GM21717 (cell line): ENCODE results near the gene MXD4.

ENCODE experiments used
- ATAC-seq: cut with Tn5 transposase; IDR thresholded peaks from one replicate; pipeline ENCODE4 v1.9.1; 2021; ENCODE audit warnings: mild to moderate bottlenecking, moderate library complexity; ENCODE audit not compliant: unreplicated experiment

Gene MXD4

DNA sequence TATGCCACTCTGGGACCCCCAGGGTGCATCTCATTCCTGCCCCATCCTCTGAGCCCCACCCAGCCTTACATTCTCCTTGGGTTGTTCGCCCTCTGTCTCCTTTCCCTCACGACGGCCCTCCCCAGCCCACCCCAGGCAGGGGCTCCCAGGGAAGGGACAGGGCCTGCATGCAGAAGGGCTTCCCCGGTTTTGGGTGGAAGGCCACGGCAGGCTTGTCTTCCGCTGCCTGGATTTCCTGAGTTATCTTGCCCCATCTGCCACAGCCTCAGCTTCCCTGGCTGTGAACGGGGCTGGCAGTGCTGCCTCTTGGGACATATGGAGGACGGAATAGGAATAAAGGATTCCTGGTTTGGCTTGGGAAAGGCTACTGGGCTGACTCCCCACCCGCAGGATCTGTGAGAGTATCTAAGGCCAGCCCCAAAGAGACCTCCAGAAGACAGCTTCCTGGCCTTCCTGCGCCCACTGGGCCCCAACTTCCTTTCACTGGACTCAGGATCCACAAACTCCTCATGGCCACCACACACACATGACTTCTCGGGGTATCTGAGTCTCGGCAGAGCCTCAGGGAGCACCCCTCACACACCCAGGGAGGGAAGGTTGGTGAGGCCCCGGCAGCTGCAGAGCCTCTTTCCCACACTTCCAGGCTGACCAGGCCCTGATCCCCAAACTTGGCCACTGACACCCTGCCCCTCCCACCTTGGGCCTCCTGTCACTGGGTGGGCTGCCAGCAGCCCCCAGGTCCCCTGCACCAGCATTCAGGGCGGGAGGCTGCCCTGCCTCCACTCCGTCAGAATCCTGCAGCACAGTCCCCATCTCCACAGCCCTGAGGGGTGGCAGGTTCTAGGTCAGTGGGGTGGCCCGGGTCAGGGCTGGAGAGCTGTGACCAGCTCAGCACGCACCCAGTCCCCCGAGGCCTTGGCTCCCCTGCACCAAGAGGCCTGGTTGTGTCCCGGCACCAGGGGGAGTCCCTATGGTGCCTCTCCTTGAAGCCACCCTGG, 3.5 kb upstream of the MXD4 start:
- ATAC-seq: no peak

DNA sequence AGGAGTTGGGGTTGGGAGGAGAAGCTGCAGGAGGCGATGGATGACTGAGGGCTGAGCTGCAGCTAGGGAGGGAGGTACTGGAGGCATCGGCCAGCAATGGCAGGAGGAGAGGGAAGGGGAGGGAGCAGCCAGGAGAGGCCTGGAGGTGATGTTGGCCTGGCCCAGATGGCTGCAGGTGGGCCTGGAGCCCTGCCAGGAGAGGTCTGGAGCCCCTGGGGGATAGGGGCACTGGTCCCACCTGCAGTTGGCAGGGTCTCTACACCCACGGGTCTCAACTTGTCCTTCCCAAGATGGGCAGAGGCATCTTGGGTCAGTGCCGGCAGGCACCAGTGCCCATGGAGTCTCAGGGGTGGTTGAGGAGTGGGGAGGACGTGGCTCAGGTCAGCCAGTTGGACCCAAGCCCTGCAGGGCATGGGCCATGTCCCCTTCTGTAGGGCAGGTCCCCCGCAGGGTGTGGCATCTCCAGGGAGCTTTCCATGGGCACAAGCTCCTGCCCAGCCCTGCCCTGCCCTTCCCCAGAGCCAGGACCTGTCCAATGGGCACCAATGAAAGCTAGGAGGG, 2.7 kb upstream of the MXD4 start:
- no peak for ATAC-seq

DNA sequence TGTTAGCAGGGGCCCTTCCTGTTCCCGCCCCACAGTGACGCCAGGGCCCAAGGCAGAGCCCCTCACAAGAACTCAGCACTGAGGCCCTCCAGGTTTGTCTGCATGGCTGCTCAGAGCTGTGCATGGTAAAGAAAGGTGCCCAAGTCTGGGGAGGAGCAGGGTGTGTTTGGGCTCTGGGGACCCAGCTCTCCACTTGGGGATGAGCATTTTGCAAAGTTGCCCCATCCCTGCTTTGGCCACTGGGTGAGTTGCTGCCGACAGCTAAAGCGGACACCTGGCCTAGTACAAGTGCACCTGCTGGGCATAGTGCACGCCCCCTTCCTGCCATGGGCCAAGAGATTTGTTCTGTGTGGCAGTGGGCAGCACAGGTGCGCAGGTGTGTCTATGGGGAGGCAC, 2.0 kb upstream of the MXD4 start:
- no peak for ATAC-seq

DNA sequence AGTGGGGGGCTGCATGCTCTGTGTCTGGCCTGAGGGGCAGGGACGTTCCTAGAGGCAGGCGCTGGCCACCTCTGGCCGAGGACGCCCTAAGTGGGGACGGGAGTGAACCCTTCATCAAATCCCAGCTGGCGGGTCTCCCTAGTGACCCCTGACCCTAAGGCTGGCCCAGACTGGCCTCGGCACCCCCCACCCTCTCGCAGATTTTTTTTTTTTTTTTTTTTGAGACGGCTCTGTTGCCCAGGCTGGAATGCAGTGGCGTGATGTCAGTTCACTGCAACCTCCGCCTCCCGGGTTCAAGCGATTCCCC, 988 bp upstream of the MXD4 start:
- no peak for ATAC-seq

DNA sequence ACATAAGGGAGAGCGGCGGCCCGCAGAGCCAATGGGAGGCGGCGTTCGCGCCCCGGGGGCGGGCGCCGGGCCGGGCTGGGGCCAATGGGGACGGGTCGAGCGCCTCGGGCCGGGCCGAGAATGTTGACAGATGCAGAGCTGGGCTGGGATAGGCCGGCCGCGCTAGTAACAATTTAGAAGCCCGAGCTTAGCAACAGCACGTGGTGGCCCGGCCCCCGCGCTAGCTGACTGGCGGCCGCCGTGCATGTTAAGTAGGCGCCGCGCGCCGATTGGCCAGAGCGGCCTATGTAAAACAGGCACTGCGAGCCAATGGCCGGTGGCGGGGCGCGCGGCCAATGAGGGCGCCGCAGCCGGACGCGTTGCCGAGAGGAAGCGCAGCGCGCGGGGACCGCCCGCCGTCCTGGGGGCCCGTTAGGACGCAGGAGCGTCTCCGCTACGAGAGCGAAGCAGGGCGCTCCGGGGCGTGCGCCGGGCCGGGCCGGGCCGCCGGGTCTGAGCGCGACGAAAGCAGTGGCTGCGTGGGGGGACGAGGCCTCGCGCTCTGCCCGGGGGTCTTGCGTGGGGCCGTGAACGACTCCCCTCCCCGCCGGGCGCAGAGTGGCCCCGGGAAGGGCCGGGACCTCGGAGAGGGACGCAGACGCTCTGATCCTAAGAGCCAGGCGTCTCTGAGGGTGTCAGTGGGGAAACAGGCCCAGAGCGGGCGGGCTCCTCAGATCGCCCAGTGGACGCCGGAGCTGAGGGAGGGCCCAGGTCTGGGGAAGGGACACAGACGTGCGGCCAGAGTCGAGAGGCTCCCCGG, 435 bp upstream of the MXD4 start:
- peak; percentile 89 for ATAC-seq

GRCh38 chr4:2261110-2261852, 628 bp downstream of the MXD4 start:
- peak; percentile 28 for ATAC-seq

- no peak for ATAC-seq
Observed at GRCh38 chr4:2260344-2261109, 1.4 kb downstream of the MXD4 start.

- ATAC-seq: no peak
Observed at GRCh38 chr4:2259541-2260343, 2.2 kb downstream of the MXD4 start.

DNA sequence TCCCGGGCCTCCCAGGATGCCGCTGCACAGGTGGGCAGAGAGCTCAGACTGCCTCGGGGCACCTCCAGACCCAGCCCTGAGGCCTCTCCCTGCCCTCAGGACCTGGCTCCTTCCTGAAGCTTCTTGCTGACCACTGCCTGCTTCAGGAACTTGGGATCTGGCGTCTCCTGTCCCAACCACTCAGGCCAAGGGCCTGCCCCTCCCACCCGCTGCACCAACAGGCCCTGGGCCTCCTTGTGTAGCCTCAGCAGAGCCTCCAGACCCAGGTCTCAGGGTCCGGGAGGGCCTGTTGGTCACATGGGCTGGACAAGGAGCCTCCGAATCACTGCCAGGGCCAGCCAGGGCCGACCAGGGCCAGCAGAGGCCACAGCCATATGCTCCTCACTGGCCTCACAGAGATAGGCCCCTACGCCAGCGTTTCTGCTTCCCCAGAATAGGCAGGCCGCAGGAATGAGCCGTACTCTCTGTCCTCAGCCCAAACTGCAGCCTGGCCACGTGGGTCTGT, 2.8 kb downstream of the MXD4 start:
- ATAC-seq: no peak

DNA sequence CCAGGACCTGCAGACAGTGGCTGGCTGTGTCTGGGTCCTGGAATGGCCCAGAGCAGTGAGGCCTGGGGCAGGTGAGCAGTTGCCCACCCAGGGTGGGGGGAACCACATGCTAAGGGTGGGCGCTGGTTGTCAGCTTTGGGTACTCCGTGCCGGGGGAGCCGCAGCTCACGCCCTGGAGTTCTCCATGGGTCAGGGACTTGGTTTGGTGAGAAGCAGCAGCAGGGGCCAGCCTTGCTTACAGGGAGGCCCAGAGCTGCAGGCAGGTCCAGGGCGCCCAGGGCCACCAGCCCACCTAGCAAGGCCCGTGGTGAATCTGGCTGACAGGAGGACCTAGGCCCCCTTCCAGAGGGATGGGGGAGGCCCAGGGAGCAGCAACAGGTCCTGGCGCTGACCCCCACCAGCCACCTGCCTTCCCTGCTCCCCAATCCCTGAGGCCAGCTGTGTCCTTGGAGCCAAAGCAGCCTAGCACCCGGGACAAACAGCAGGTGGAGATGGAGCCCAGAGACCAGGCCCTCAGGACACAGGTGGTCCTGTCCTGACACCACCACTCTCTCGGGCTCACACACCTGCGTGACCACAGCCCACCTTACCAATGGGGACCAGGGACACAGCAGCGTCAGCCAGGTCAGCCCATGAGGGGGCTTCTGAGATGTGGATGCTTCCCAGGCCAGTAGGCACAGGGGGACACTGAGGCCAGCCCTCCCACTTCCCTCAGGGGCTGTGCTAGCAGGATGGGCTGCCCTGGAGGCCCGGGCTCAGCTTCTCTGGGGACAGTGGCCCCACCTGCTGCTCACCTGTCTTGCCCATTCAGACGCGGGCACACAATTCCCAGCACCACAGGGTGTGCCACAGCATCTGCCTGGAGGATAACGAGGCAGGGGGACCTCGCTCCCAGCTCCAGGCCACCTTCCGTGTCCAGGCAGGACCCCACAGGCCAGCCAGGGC, 3.5 kb downstream of the MXD4 start:
- no peak for ATAC-seq

DNA sequence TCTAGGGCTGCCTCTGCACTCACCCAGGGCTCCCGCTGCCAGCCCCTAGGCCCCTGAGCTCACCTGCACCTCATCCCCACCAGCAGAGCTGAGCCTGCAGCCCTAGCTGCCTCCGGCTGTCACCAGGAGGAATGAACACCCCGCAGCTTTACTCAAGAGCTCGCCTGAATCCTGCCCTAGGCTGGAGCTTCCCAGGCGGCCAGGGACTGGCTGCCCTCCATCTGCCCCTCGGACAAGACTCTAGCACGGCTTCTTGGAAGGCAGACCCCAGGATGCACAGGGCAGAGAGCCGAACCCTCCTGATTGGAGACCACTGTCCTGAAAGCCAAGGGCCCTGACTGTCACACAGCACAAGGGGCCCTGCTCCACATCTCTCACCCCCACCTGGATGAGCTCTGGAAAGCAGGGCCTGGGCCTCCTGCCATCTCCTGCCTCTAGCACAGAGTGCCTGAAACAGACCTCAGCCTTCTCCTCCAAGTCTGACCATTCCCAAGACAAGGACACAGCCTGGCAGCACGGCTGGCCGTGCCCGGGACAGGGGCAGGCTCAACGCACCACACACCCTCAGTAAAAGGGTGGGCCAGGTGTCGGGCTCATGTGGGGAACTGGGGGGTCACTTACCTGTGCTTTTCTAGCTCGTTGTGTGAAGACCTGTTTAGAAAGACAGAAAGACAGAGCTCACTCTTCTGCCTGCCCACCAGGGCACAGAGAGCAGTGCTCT, 4.4 kb downstream of the MXD4 start:
- no peak for ATAC-seq

- no peak for ATAC-seq
Observed at GRCh38 chr4:2256781-2257191, 5.1 kb downstream of the MXD4 start.

DNA sequence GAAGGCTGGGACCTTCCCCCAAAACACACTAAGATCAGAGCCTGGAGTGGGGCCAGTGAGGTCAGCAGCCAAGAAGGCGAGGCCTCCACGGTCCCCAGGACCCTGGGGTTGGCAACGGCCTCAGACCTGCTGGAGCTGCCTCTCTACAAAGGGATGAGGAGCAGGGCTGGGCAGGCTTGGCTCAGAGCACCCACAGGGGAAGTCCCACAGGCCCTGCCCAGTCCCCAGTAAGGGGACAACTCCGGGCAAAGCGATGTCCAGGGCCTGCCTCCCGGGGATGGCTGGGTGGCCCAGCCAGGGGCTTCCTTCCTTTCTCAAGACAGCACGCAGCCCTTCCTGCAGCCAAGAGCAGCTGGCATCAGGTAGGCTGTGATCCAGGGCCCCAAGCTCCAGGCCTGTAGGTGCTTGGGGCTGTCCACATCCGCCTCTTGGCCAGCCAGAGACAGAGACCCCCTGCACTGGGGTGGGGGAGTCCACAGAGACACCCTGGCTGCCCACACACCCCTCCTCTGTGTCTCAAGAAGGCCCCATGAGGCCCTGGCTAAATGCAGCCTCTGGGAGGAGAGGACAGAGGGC, 5.7 kb downstream of the MXD4 start:
- ATAC-seq: no peak

DNA sequence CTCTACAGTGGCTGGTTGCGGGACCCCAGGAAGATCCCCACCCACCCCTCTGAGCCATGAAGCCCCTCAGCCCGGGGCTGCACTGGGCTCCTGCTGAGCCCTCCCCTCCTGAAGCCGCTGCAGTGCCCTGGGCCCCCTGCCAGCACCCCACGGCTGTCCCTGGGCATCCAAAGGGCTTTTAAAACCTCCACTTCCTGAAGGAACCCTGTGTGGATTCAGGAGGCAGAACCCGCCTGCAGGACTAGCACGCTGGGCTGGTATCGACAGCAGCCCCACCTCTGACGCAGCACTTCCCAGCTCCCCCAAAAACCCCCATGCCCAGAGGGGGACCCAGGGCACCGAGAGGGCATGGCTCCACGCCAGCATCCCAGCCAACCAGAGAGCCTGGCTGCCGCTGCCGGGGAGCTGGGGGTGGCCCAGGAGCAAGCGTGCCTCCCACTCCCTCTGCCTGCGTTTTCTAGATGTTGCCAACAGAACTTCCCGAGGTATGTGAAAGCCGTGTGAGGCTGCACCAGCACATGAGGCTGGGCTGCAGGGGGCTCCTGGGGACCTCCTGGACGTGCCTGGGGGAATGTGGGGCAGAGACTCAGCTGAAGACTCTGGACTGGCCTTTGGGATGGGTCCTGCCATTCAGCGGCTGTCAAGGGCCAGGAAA, 6.3 kb downstream of the MXD4 start:
- ATAC-seq: no peak

DNA sequence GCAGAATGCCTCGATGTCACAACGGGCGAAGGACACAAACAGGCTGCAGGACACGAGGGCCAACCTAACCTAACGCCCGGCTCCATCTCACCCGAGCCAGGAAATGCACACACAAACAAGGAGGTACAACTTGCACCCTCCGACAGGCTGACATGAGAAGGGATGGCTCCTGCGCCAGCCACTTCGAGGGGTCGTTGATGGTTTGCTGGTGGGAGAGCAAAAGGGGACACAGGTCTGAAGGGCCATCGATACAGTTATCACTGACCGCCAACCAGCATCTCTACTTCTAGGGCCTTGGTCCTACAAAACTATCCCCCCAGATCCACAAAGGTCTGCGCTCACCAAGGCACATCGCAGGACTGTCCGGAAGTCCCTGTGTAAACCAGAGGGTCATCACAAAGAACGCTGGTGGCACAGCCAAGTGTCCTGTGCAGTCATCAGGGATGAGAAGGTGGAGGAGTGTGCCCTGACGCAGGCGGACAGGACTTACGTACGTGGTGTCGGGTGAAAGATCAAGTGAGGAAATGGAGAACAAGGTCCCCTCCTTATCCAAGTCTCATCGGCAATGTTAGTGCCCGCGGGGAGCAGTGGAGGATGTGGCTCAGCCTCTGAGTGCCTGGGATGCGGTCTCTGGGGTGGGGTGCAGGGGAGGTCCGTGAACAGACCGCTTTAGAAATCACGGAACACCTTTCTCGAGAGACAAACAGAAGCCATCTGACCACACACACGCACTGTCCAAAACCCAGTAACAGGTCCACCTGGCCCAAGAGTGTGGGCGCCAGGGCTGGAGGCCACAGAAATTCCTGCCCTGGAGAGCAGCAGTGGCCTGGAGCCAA, 7.0 kb downstream of the MXD4 start:
- no peak for ATAC-seq
